ENCODE data around the gene PRDM16.

The PRDM16 gene

GRCh38 chr1:3323021-3323795 lies 254.2 kb downstream of the PRDM16 start:
- no peak for DNase-seq (ENCODE audit: low read depth)

GRCh38 chr1:3323796-3324703 lies 255.0 kb downstream of the PRDM16 start:
- DNase-seq (ENCODE audit: low read depth) = no peak

GRCh38 chr1:3324704-3325535 lies 255.9 kb downstream of the PRDM16 start:
- DNase-seq (ENCODE audit: low read depth) = no peak

GRCh38 chr1:3326516-3327388 lies 257.7 kb downstream of the PRDM16 start:
- DNase-seq (ENCODE audit: low read depth) = no peak

- DNase-seq (ENCODE audit: low read depth) = no peak
Observed at GRCh38 chr1:3327389-3327702, 258.3 kb downstream of the PRDM16 start.

GRCh38 chr1:3327936-3328590 lies 259.1 kb downstream of the PRDM16 start:
- DNase-seq (ENCODE audit: low read depth) = no peak

GRCh38 chr1:3329640-3330281 lies 260.8 kb downstream of the PRDM16 start:
- DNase-seq (ENCODE audit: low read depth) = no peak

GRCh38 chr1:3330771-3331245 lies 261.8 kb downstream of the PRDM16 start:
- no peak for DNase-seq (ENCODE audit: low read depth)

GRCh38 chr1:3331564-3331963 lies 262.6 kb downstream of the PRDM16 start:
- no peak for DNase-seq (ENCODE audit: low read depth)

- no peak for DNase-seq (ENCODE audit: low read depth)
Observed at GRCh38 chr1:3332043-3332442, 263.0 kb downstream of the PRDM16 start.

- DNase-seq (ENCODE audit: low read depth) = no peak
Observed at GRCh38 chr1:3332662-3333061, 263.7 kb downstream of the PRDM16 start.

GRCh38 chr1:3333903-3334302 lies 264.9 kb downstream of the PRDM16 start:
- no peak for DNase-seq (ENCODE audit: low read depth)

GRCh38 chr1:3334366-3334765 lies 265.4 kb downstream of the PRDM16 start:
- DNase-seq (ENCODE audit: low read depth) = no peak

GRCh38 chr1:3335754-3336640 lies 267.0 kb downstream of the PRDM16 start:
- DNase-seq (ENCODE audit: low read depth) = no peak

- no peak for DNase-seq (ENCODE audit: low read depth)
Observed at GRCh38 chr1:3336641-3337630, 267.9 kb downstream of the PRDM16 start.

GRCh38 chr1:3337798-3338724 lies 269.1 kb downstream of the PRDM16 start:
- no peak for DNase-seq (ENCODE audit: low read depth)

GRCh38 chr1:3338725-3339070 lies 269.7 kb downstream of the PRDM16 start:
- no peak for DNase-seq (ENCODE audit: low read depth)

All from fibroblast of the conjunctiva (primary cell).